ENCODE measurements around the gene ETHE1.

The ETHE1 gene

DNA sequence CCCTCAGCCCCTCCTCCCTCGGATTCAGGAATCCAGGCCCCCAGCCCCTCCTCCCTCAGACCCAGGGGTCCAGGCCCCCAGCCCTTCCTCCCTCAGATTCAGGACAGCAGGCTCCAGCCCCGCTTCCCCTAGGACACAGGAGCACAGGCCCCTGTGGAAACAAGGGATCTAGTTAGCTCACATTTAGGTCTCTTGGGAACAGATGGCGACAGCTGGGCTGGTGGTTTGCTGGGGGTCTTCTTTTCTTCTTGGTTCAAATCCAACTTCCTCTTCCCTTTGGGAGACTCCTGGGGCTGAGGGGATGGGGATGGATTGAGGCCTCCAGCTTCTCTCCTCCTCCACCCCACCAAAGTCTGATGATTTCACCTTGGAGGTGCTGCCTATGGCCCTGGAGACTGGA lies 25.6 kb upstream of the ETHE1 start:
- in situ Hi-C loops (cut with HindIII; ENCODE audit: low sequenced_read_pairs): no loop called here

GRCh38 chr19:43552198-43552450 lies 25.1 kb upstream of the ETHE1 start:
- in situ Hi-C loops (cut with HindIII; ENCODE audit: low sequenced_read_pairs): no loop called here

DNA sequence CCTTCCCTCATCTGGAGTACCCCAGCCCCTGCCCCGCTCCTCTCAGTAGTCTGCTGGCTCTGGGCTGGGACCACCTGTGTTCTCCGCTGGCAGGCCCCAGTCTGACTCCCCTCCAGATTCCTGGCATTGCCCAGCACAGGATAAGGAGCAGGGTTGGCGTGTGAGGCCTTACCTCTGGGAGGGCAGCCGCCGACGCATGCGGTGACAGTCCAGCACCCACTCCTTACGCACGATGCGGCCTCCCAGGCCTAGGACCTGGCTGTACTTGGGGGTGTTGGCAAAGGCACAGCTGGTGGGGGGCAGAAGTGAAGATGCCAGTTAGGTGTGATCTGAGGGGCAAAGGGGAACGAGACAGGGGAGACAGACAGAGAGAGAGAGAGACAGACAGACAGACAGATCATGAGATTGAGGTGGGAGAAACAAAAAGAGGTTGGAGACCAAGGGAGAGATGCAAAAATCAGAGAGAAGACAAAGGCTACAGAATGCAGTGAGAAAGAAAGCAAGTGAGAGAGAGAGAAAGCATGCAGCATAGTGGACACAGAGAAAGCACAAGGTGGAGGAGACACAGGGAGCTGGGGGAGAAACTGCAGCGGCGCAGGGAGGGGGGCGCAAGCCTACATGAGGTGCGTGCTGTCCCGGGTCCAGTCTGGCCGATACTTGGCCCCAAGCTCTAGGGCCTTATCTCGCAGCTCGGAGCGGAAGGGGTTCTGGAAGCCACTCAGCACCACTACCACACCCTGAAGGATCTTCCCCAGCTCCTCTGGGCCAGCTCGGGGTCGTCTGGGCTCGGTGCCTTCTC lies 24.6 kb upstream of the ETHE1 start:
- in situ Hi-C loops (cut with HindIII; ENCODE audit: low sequenced_read_pairs): no loop called here

DNA sequence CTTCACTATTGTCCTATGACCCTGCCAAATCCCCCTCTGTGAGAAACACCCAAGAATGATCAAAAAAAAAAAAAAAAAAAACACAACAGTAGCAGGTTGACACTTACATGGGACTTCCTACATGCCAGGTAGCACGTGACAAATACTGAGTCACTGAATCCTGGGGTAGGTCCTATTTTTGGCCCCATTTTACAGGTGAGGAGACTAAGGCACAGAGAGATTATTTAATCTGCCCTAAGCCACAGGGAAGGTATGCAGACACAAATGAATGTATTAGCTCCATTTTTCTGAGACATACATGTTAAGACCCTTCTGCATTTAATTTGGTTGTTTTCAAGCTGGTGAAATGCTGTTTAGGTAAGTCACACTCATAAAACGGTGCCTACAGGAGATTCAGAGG lies 21.7 kb upstream of the ETHE1 start:
- in situ Hi-C loops (cut with HindIII; ENCODE audit: low sequenced_read_pairs): loop anchor here (25.0 kb wide), 1 partner anchor 111 kb away; no protein-coding TSS in a partner anchor

DNA sequence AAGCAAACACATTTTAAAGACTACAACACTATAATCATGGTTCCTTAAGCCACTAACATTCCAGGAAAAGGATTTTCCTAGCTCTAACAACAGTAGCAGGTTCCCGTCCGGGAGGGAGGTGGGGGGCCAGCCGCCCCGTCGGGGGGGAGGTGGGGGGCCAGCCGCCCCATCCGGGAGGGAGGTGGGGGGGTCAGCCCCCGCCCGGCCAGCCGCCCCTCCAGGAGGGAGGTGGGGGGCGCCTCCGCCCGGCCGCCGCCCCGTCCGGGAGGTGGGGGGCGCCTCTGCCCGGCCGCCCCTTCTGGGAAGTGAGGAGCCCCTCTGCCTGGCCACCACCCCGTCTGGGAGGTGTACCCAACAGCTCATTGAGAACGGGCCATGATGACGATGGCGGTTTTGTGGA lies 20.9 kb upstream of the ETHE1 start:
- in situ Hi-C loops (cut with HindIII; ENCODE audit: low sequenced_read_pairs): loop anchor here (25.0 kb wide), 1 partner anchor 111 kb away; no protein-coding TSS in a partner anchor

GRCh38 chr19:43546581-43546980 lies 19.6 kb upstream of the ETHE1 start:
- in situ Hi-C loops (cut with HindIII; ENCODE audit: low sequenced_read_pairs): loop anchor here (25.0 kb wide), 1 partner anchor 109 kb away; no protein-coding TSS in a partner anchor

DNA sequence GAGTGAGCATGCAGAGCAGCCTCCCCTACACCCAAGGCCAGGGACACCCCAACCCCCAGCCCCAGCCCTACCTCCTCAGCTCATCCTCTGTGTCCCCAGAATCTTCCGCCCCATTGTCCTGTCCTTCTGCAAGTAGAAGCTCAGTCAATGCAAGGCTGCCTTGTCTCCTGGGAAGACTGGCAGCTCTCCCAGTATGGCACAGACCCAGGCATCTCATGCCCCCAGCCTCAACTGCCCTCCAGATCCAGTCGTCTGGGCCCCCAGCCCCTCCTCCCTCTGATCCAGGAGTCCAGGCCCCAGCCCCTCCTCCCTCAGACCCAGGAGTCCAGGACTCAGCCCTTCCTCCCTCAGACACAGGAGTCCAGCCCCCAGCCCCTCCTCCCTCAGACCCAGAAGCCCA lies 19.0 kb upstream of the ETHE1 start:
- in situ Hi-C loops (cut with HindIII; ENCODE audit: low sequenced_read_pairs): loop anchor here (25.0 kb wide), 1 partner anchor 109 kb away; no protein-coding TSS in a partner anchor

DNA sequence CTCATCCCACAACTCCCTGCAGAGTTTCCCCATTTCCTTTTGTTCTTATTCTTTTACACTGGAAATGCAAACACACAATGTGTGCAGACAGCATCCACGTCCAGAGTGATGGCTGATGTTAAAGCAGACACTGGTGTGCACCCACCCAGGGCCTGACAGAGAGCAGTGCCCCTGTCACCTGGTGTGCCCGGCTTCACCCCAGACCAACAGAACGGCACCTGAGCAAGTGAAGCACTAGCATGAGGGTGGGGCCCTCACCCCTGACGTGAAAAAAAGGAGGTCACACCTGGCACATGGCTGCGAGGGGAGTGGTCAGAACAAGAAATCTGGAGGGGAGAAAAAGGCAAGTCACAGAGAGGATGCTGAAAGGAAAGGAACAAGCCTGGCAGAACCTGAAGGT lies 18.3 kb upstream of the ETHE1 start:
- in situ Hi-C loops (cut with HindIII; ENCODE audit: low sequenced_read_pairs): loop anchor here (25.0 kb wide), 1 partner anchor 108 kb away; no protein-coding TSS in a partner anchor

GRCh38 chr19:43544077-43544476 lies 17.1 kb upstream of the ETHE1 start:
- in situ Hi-C loops (cut with HindIII; ENCODE audit: low sequenced_read_pairs): loop anchor here (25.0 kb wide), 1 partner anchor 107 kb away; no protein-coding TSS in a partner anchor

DNA sequence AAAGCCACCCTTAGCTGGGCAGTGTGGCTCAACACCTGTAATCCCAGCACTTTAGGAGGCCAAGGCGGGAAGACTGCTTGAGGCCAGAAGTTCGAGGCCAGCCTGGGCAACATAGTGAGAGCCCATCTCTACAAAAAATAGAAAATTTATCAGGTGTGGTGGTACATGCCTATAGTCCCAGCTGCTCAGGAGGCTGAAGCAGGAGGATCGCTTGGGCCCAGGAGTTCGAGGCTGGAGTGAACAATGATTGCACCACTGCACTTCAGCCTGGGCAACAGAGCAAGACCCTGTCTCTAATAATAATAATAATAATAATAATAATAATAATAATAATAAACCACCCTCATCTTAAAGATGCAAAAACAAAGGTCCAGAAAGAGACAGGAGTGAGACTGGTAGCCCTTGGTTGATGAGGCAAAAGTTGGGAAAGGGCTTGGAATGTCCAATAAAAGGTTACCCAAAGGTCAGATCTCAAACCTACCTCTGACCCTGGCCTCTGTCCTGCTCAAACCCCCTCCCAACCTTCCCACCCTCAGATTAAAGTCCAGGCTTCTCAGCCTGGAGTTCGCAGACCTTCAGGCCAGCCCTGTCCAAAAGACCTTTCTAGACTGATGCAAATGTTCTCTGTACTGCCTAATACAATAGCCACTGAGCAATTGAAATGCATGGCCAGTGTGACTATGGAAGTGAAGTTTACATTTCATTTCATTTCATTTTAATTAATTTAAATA lies 15.1 kb upstream of the ETHE1 start:
- in situ Hi-C loops (cut with HindIII; ENCODE audit: low sequenced_read_pairs): loop anchor here (25.0 kb wide), 1 partner anchor 105 kb away; no protein-coding TSS in a partner anchor

DNA sequence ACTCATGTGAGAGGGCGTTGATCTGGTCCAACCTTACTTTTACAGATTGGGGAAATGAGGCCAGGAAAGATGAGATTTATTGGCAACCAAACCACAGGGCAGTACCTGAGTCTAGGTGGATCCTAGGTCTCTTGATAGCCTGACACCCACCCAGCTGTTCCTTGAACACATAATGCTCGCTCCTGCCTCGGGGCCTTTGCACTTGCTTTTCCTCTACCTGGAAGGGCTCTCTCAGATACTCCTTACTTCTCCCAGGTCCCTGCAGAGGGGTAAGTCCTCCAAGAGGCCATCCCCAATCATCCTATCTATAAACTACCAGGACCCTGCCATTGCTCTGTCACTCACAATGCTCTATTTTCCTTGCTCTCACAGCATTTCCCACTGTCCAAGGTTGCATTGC lies 13.4 kb upstream of the ETHE1 start:
- in situ Hi-C loops (cut with HindIII; ENCODE audit: low sequenced_read_pairs): loop anchor here (25.0 kb wide), 1 partner anchor 103 kb away; no protein-coding TSS in a partner anchor

GRCh38 chr19:43538922-43539321 lies 11.9 kb upstream of the ETHE1 start:
- in situ Hi-C loops (cut with HindIII; ENCODE audit: low sequenced_read_pairs): loop anchor here (25.0 kb wide), 1 partner anchor 102 kb away; no protein-coding TSS in a partner anchor

DNA sequence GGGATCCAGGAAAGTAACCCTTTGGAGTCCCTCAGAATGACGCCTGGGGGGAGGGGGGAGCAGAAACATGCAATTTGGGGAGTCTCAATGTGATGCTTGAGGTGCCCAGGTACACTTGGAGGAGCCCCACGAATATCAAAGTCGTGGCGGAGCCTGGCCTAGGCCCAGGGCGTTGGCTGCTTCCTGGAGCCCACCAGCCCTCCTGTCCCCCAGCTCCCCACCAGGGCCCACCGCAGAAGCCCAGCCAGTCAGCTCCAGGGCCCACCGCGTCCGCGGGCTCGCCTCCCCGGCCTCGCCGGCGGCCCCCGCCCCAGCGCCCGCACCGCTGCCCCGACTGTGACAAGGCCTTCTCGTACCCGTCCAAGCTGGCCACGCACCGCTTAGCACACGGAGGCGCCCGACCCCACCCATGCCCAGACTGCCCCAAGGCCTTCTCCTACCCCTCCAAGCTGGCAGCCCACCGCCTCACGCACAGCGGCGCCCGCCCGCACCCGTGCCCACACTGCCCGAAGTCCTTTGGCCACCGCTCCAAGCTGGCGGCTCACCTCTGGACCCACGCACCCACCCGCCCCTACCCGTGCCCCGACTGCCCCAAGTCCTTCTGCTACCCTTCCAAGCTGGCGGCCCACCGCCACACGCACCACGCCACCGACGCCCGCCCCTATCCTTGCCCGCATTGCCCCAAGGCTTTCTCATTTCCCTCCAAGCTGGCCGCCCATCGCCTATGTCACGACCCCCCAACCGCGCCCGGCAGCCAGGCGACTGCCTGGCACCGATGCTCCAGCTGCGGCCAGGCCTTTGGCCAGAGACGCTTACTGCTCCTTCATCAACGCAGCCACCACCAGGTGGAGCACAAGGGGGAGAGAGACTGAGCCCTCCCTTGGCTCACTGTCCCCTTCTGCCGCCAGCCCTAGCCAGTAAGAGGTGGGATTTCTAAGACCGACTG lies 8.1 kb upstream of the ETHE1 start:
- in situ Hi-C loops (cut with HindIII; ENCODE audit: low sequenced_read_pairs): loop anchor here (25.0 kb wide), 1 partner anchor 98 kb away; no protein-coding TSS in a partner anchor

- in situ Hi-C loops (cut with HindIII; ENCODE audit: low sequenced_read_pairs): loop anchor here (25.0 kb wide), 1 partner anchor 97 kb away; no protein-coding TSS in a partner anchor
Measured at GRCh38 chr19:43534305-43534815, 7.4 kb upstream of the ETHE1 start.

DNA sequence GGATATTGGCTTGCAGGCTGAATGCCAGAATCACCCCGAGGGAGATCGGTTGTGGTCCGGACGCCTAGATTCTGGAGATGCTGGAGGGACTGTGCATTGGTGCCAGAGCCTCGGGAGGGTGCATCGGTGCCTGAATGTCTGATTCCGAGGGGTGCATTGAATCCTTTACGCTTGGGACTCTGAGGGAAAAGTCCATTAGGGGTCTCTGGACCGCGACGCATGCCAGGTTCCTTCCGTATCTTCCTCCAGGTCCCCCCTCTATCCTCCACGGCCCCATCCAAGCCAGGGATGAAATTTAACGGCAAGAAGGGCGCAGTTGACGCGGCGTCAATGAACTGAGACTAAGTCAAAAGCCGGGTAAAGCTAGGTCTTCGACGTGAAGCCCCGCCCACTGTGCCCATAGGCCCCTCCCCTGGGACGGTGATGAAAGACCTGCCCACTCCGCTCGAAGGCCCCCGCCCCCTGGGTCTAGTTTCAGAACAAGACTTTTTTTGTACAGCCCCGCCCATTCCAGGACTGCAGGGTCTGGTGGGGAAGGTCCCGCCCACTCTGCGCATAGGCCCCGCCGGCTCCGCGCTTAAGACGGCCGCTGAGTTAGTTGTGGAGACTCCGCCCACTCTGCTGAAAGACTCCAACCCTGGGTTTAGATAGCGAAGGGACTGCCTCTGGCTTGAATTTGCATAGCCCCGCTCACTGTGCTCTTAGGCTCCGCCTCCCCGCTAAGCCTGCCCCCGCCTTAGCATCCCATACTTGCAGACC lies 6.7 kb upstream of the ETHE1 start:
- in situ Hi-C loops (cut with HindIII; ENCODE audit: low sequenced_read_pairs): loop anchor here (25.0 kb wide), 1 partner anchor 96 kb away; no protein-coding TSS in a partner anchor

GRCh38 chr19:43532962-43533545 lies 6.1 kb upstream of the ETHE1 start, which contains the start of gene ZNF575:
ZNF575 (plus strand) TSS chr19:43533188; CDS start chr19:43534423, 1,235 bp downstream.
- in situ Hi-C loops (cut with HindIII; ENCODE audit: low sequenced_read_pairs): loop anchor here (25.0 kb wide), 1 partner anchor 96 kb away; no protein-coding TSS in a partner anchor

- in situ Hi-C loops (cut with HindIII; ENCODE audit: low sequenced_read_pairs): loop anchor here (25.0 kb wide), 1 partner anchor 95 kb away; no protein-coding TSS in a partner anchor
Measured at GRCh38 chr19:43532571-43532961, 5.6 kb upstream of the ETHE1 start.

DNA sequence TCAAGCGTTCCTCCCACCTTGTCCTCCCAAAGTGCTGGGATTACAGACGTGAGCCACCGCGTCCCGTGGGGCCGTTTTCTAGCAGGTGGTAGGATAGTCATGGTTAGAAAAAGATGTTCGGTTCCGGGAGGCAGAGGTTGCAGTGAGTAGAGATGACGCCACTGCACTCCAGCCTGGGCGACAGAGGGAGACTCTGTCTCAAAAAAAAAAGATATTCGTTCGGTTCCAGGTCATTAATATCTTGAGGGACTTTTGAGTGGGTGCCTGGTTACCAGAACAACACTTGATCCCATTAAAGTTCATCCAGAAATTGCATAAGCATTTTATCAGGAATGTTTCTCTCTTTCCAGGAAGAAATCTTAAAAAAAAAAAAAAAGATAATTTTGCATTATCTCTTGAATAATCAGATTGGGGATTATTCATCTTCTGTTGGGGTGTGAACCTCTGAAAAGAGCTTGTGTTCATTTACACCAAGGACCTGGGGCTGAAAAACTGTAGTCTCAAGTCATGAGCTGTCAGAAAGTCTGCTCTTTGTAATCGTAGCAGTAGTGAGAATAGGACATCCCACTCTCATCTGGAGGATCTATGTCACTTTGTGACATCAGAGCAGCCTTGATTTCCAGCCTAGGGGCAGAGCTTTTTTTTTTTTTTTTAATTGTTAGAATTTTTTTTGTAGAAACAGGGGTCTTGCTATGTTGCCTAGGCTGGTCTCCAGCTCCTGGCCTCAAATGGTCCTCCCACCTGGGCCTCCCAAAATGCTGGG lies 1.0 kb upstream of the ETHE1 start:
- in situ Hi-C loops (cut with HindIII; ENCODE audit: low sequenced_read_pairs): loop anchor here (25.0 kb wide), 1 partner anchor 91 kb away; no protein-coding TSS in a partner anchor

Data from DLD1 (cell line).